Body of pancreas (tissue), 4 donors: ENCODE data around the gene GIT1. TPM values are rescaled to one million over a fixed set of nuclear protein-coding genes. Genes with fewer than 3 reads are reported as not detected.

Experiments
- ATAC-seq: fragments of 150-250 bp; one replicate; pipeline ENCODE4 v1.9.1; 2016
- DNase-seq, 4 donors: peaks; one replicate each; pipeline ENCODE4 v3.0.0-alpha.2; 2019
- H3K27ac ChIP-seq, 4 donors: fragments of 200-600 bp; sonication (generic); 1 replicate in 3 of 4; 2 replicates in 1 of 4; pipeline versions ENCODE4 v1.5.1 to v1.6.1; 2016 to 2019; ENCODE audit warnings: mild to moderate bottlenecking in 1 of 4, mixed read lengths in 1 of 4, moderate library complexity in 1 of 4
- H3K27me3 ChIP-seq, 2 donors: fragments of 200-600 bp; sonication (generic); one replicate each; pipeline ENCODE4 v1.6.0; 2016; ENCODE audit warnings: mild to moderate bottlenecking in 1 of 2
- H3K36me3 ChIP-seq, 2 donors: fragments of 200-600 bp; sonication (generic); replicated peaks in 1 of 2; 2 replicates each; pipeline ENCODE4 v1.5.1; 2016; ENCODE audit warnings: low read depth in 2 of 2; ENCODE audit not compliant: insufficient read depth in 1 of 2
- H3K4me1 ChIP-seq: fragments of 200-600 bp; sonication (generic); one replicate; pipeline ENCODE4 v1.6.0; 2016
- H3K4me3 ChIP-seq, 2 donors: fragments of 200-600 bp; sonication (generic); 1 replicate in 1 of 2; 2 replicates in 1 of 2; pipeline ENCODE4 v1.5.1; 2016 to 2019
- H3K9me3 ChIP-seq, 3 donors: fragments of 200-600 bp; sonication (generic); 1 replicate in 2 of 3; 2 replicates in 1 of 3; pipeline ENCODE4 v1.5.1; 2016
- CTCF ChIP-seq, 7 experiments: fragments of 450-650 bp in 4 of 7; fragments of 200-600 bp in 3 of 7; sonication (generic) in 3 of 7; IDR thresholded peaks; one replicate each; pipeline ENCODE4 v1.5.1; 2016 to 2019; ENCODE audit warnings: antibody characterized with exemption in 7 of 7
- POLR2A ChIP-seq, 3 donors: fragments of 450-650 bp; IDR thresholded peaks; one replicate each; pipeline ENCODE4 v1.6.1; 2016; ENCODE audit warnings: antibody characterized with exemption in 3 of 3, mild to moderate bottlenecking in 2 of 3
- WGBS, 2 donors: methylation state at CpG; one replicate each; pipeline ENCODE4 v1.1.5; 2017; 5-methylcytosine and 5-hydroxymethylcytosine counted together
- intact Hi-C: fragments of 100-400 bp; cut with DNase I; formaldehyde crosslinking; loops from one replicate; pipeline ENCODE4 v1.15.1; 2023
- total RNA-seq, 2 donors: library from RNA; depleted of rRNA; stranded (reverse); fragments of >200 nt; gene quantifications; one replicate each; pipeline ENCODE4 v1.1.0, GENCODE V29; 2016

Gene GIT1
- total RNA-seq, 2 donors from 2014 or later: 26.7 to 34.3 TPM

DNA sequence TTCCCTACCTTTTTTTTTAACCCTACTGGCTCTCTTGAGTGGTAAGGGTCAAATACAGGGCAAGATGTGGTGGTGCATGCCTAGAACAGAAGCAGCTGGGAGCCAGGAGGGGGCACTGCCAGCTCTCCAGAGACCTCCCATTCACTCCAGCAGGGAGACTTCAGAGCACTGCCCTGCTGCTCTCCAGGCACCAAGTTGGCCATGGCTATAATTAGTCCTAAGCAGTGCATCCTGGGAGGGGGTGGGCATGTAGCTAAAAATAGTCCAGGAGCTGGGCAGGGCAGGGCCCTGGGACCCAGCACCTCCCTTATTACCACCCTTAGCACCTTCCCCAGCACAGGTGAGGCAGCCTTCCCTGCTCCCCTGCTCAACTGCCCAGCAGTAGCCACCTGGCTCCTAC lies 29.8 kb upstream of the GIT1 start:
- Histone ChIP-seq H3K36me3 (no peaks in the 10 kb centered on the region), H3K27ac (no peak overlapping the region), H3K27me3 (peaks cover 0 to 30% of the 10 kb centered on the region in 2 donors), H3K4me1 (peaks cover 53% of the 10 kb centered on the region), H3K4me3 (no peak overlapping the region), H3K9me3 (no peaks in the 10 kb centered on the region)
- intact Hi-C loops: no loop called here
- no peak for DNase-seq
- TF ChIP-seq CTCF (IDR thresholded peaks at IDR 0.05): no peak
- TF ChIP-seq POLR2A (IDR thresholded peaks at IDR 0.05): no peak
- ATAC-seq: no peak

- H3K27me3 ChIP-seq: peaks cover 0 to 36% of the 10 kb centered on the region in 2 donors
These were observed 29.0 kb upstream of the GIT1 start for GRCh38 chr17:29618272-29619065.

DNA sequence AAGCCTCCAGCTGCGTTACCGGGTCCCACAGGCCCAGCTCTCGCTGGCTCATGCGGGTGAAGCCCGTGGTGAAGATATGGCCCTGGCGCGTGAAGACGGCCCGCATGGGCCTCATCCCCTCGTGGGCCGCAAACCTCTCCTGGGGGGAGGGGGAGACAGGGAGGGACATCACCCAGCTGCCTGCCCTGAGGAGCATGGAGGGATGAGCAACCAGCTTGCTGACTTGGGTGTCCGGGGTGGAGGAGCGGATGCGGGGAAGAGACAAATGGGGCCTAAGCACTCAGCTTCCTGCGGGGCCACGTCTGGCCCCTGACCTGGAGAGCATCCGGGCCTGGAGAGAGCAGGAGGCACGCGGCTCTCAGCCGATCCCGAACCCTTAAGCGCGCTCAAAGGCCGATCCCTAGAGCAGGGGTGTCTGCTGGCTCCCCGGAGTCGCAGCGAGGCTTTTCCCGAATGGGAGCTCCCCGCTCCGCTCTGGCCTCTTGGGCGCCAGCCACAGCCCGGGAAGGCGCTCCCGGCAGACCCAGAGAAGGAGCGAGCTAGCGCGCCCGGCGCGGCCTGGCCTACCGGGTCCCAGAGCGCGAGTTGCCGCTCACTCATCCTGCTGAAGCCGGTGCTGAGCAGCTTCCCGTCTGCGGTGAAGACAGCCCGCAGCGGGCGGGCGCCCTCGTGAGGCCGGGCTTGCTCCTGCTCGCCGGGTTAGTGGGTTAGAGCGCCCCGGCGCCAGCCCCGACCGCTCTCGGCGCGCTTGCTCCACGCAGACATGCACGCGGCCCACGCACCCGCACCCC lies 28.2 kb upstream of the GIT1 start:
- H3K27ac ChIP-seq: no peak overlapping the region
- DNase-seq (peak; percentile 80 to 85 (median 82)), ATAC-seq (peak; percentile 56)
- H3K4me3 ChIP-seq: no peak overlapping the region
- H3K36me3 ChIP-seq: no peaks in the 10 kb centered on the region
- intact Hi-C loops: no loop called here
- peaks cover 0 to 30% of the 10 kb centered on the region in 2 donors for H3K27me3 ChIP-seq
- WGBS, 2 donors: 3 to 17% methylated on average over 6 to 61 of the region's 68 CpGs
- TF ChIP-seq POLR2A (IDR thresholded peaks at IDR 0.05): peak in 1 of 3 donors; percentile 17
- peak; percentile 58 to 86 (median 73) for TF ChIP-seq CTCF (IDR thresholded peaks at IDR 0.05)
- peaks cover 63% of the 10 kb centered on the region for H3K4me1 ChIP-seq
- H3K9me3 ChIP-seq: no peaks in the 10 kb centered on the region

More at GRCh38 chr17:29618272-29619065, 29.0 kb upstream of the GIT1 start:
- H3K4me3 ChIP-seq: no peak overlapping the region
- no peaks in the 10 kb centered on the region for H3K36me3 ChIP-seq
- no peak for ATAC-seq
- TF ChIP-seq CTCF (IDR thresholded peaks at IDR 0.05) (no peak), POLR2A (IDR thresholded peaks at IDR 0.05) (no peak)
- no peak for DNase-seq
- intact Hi-C loops: no loop called here
- H3K27ac ChIP-seq: no peak overlapping the region
- peaks cover 60% of the 10 kb centered on the region for H3K4me1 ChIP-seq
- no peaks in the 10 kb centered on the region for H3K9me3 ChIP-seq
- WGBS, 2 donors: 33 to 77% methylated on average over 6 to 19 of the region's 22 CpGs

DNA sequence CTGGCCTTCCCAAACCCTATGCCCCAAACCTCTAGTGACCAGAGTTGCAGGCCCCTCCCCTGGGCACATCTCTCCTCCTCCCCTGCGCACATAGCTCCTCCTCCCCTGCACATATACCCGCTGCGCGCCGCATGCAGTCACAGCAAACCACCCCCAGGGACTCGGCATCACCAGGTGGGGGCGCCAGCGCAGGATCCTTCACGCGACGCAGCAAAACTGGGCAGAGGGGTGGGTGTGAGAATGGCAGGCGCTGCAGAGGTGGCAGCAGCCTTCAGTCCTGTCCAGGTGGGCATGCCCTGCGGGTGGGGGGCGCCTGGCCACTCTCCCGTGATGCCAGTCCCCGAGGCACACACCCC lies 27.7 kb upstream of the GIT1 start:
- peak; percentile 69 to 83 (median 72) for DNase-seq
- WGBS, 2 donors: 0 to 3% methylated on average over 11 to 16 of the region's 16 CpGs
- ATAC-seq: peak; percentile 36
- Histone ChIP-seq H3K27me3 (peaks cover 0 to 25% of the 10 kb centered on the region in 2 donors), H3K4me3 (no peak overlapping the region), H3K36me3 (no peaks in the 10 kb centered on the region), H3K27ac (no peak overlapping the region), H3K4me1 (peaks cover 58% of the 10 kb centered on the region), H3K9me3 (no peaks in the 10 kb centered on the region)
- intact Hi-C loops: no loop called here
- TF ChIP-seq POLR2A (IDR thresholded peaks at IDR 0.05) (no peak), CTCF (IDR thresholded peaks at IDR 0.05) (peak; percentile 26 to 60 (median 47))
